Fibroblast of lung (primary cell): Measurements from ENCODE around the gene PRR5L. TPM values are rescaled to one million over a fixed set of nuclear protein-coding genes. Genes with fewer than 3 reads are reported as not detected.

Experiments used
- DNase-seq, 2 donors: peaks; one replicate each; pipeline versions ENCODE4 v3.0.0 to v3.0.0-alpha.2; 2010; ENCODE audit warnings: low read depth in 2 of 2
- H2AFZ ChIP-seq: 2 replicates; pipeline ENCODE4 v1.5.1; 2012; ENCODE audit warnings: low read length, control low read depth, inconsistent platforms
- H3K27ac ChIP-seq: 2 replicates; pipeline ENCODE4 v1.5.1; 2011; ENCODE audit warnings: low read length, control low read depth; ENCODE audit not compliant: insufficient read depth
- H3K27me3 ChIP-seq: 2 replicates; pipeline ENCODE4 v1.5.1; 2011; ENCODE audit warnings: mild to moderate bottlenecking, low read length; ENCODE audit not compliant: control insufficient read depth, insufficient read depth
- H3K36me3 ChIP-seq: 2 replicates; pipeline ENCODE4 v1.5.1; 2011; ENCODE audit warnings: low read length; ENCODE audit not compliant: control insufficient read depth, insufficient read depth
- H3K4me1 ChIP-seq: 2 replicates; pipeline ENCODE4 v1.5.1; 2011; ENCODE audit warnings: low read length; ENCODE audit not compliant: control insufficient read depth, insufficient read depth; ENCODE audit errors: extremely low read depth
- H3K4me2 ChIP-seq: 2 replicates; pipeline ENCODE4 v1.5.1; 2011; ENCODE audit warnings: low read length, control low read depth; ENCODE audit not compliant: insufficient read depth; ENCODE audit errors: extremely low read depth
- H3K4me3 ChIP-seq, 4 experiments: fragments of 200-600 bp in 1 of 4; sonication (generic) in 1 of 4; replicated peaks in 1 of 4; 2 replicates each; pipeline ENCODE4 v1.5.1; 2011 to 2016; ENCODE audit warnings: low read length in 4 of 4, low read depth in 3 of 4, mild to moderate bottlenecking in 3 of 4, control low read depth in 2 of 4, inconsistent platforms in 1 of 4, mixed read lengths in 1 of 4; ENCODE audit not compliant: insufficient read depth in 1 of 4; ENCODE audit errors: control extremely low read depth in 1 of 4
- H3K79me2 ChIP-seq: 2 replicates; pipeline ENCODE4 v1.5.1; 2012; ENCODE audit warnings: mild to moderate bottlenecking, low read length, inconsistent platforms; ENCODE audit not compliant: control insufficient read depth, insufficient read depth
- H3K9ac ChIP-seq: 2 replicates; pipeline ENCODE4 v1.5.1; 2011; ENCODE audit warnings: mild to moderate bottlenecking, low read length, control low read depth; ENCODE audit not compliant: insufficient read depth
- H3K9me3 ChIP-seq: 2 replicates; pipeline ENCODE4 v1.5.1; 2012; ENCODE audit warnings: low read depth, low read length; ENCODE audit not compliant: control insufficient read depth, insufficient read depth
- H4K20me1 ChIP-seq: 2 replicates; pipeline ENCODE4 v1.5.1; 2011; ENCODE audit warnings: low read length; ENCODE audit not compliant: control insufficient read depth, insufficient read depth; ENCODE audit errors: extremely low read depth
- EZH2 ChIP-seq: IDR thresholded peaks from 2 replicates; pipeline ENCODE4 v1.5.1; 2012; ENCODE audit warnings: low read length, control low read depth, mild to moderate bottlenecking; ENCODE audit errors: missing control alignments
- polyA plus RNA-seq, 2 donors: library from polyadenylated mRNA; depleted of rRNA in 1 of 2; stranded (reverse) in 1 of 2; unstranded in 1 of 2; fragments of >200 nt; gene quantifications; 2 replicates each; pipeline ENCODE4 v1.2.1, GENCODE V29; 2011 to 2012; ENCODE audit warnings: missing spikeins in 1 of 2
- total RNA-seq: library from RNA; depleted of rRNA; stranded (reverse); fragments of >200 nt; gene quantifications from 2 replicates; pipeline ENCODE4 v1.2.1, GENCODE V29; 2014
- TF ChIP-seq, protein P1 (sequence below), 2 donors: IDR thresholded peaks in 1 of 2; conservative IDR thresholded peaks in 1 of 2; 1 replicate in 1 of 2; 2 replicates in 1 of 2; pipeline ENCODE4 v1.5.1; 2011 to 2012; ENCODE audit warnings: low read length in 2 of 2, control low read depth in 1 of 2, inconsistent platforms in 1 of 2, low read depth in 1 of 2, mild to moderate bottlenecking in 1 of 2

Gene PRR5L
- total and polyA plus RNA-seq, 2 donors (not counting 1 experiment from before 2014, with no cell fraction given) = 2.8 to 6.3 TPM

DNA sequence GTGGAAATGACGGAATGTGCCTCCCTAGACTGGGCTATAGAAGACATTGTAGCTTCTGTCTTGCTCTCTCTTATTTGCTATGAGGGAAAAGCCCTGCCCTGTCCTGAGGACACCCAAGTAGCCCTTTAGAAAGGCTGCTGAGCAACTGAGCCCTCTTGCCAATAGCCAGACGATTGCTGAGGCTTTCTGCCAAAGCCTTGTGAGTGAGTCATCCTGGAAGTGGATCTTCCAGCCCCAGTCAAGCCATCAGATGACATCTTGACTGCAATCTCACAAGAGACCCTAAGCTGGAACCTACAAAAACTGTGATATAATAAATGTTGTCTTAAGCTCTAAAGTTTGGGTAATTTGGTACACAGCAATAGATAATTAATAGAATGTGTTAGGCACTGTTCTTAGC is 217.9 kb downstream of the PRR5L start:
- no peak overlapping the region for H3K4me3 ChIP-seq
- no peak overlapping the region for H3K9ac ChIP-seq
- no peaks in the 10 kb centered on the region for H4K20me1 ChIP-seq
- H3K27me3 ChIP-seq = no peaks in the 10 kb centered on the region
- H3K36me3 ChIP-seq = no peaks in the 10 kb centered on the region
- no peak overlapping the region for H3K27ac ChIP-seq
- H3K4me2 ChIP-seq = no peak overlapping the region
- H3K9me3 ChIP-seq = no peaks in the 10 kb centered on the region
- H3K79me2 ChIP-seq = peaks cover 7% of the 10 kb centered on the region
- DNase-seq = no peak
- TF ChIP-seq, protein P1, sequence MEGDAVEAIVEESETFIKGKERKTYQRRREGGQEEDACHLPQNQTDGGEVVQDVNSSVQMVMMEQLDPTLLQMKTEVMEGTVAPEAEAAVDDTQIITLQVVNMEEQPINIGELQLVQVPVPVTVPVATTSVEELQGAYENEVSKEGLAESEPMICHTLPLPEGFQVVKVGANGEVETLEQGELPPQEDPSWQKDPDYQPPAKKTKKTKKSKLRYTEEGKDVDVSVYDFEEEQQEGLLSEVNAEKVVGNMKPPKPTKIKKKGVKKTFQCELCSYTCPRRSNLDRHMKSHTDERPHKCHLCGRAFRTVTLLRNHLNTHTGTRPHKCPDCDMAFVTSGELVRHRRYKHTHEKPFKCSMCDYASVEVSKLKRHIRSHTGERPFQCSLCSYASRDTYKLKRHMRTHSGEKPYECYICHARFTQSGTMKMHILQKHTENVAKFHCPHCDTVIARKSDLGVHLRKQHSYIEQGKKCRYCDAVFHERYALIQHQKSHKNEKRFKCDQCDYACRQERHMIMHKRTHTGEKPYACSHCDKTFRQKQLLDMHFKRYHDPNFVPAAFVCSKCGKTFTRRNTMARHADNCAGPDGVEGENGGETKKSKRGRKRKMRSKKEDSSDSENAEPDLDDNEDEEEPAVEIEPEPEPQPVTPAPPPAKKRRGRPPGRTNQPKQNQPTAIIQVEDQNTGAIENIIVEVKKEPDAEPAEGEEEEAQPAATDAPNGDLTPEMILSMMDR (conservative IDR thresholded peaks at IDR 0.05 in 1 of 2, IDR thresholded peaks at IDR 0.05 in 1 of 2; ENCODE audit: low read depth in 1 of 2, low read length in 2 of 2) = no peak
- no peak for TF ChIP-seq EZH2
- H3K4me1 ChIP-seq = peaks cover 2% of the 10 kb centered on the region
- H2AFZ ChIP-seq = no peak overlapping the region

Other genes with a start within 250 kb of the PRR5L start
- 15.4 and 21.8 TPM in 2 replicates for gene COMMD9, start 6.9 kb upstream of the PRR5L start, total RNA-seq
- gene COMMD9, start 6.9 kb upstream of the PRR5L start, polyA plus RNA-seq = 56.1 and 77.9 TPM in 2 replicates
- gene TRAF6, start 214.0 kb downstream of the PRR5L start, total RNA-seq = 5.6 and 6.6 TPM in 2 replicates
- 7.5 and 9.0 TPM in 2 replicates for gene TRAF6, start 214.0 kb downstream of the PRR5L start, polyA plus RNA-seq